Skin of body (tissue), 2 donors: Measurements from ENCODE around the gene IER5L. TPM values are rescaled to one million over a fixed set of nuclear protein-coding genes. Genes with fewer than 3 reads are reported as not detected.
A peak's percentile ranks its signal among the peaks of the same experiment; 100 is the strongest.

Experiments
- DNase-seq: peaks from one replicate; lab custom pipeline; 2025; lab: John Stamatoyannopoulos, UW
- total RNA-seq: library from RNA; depleted of rRNA; stranded (reverse); fragments of >200 nt; gene quantifications from one replicate; pipeline ENCODE4 v1.2.3, GENCODE V29; 2014

IER5L gene
- total RNA-seq = 23.0 TPM

DNA sequence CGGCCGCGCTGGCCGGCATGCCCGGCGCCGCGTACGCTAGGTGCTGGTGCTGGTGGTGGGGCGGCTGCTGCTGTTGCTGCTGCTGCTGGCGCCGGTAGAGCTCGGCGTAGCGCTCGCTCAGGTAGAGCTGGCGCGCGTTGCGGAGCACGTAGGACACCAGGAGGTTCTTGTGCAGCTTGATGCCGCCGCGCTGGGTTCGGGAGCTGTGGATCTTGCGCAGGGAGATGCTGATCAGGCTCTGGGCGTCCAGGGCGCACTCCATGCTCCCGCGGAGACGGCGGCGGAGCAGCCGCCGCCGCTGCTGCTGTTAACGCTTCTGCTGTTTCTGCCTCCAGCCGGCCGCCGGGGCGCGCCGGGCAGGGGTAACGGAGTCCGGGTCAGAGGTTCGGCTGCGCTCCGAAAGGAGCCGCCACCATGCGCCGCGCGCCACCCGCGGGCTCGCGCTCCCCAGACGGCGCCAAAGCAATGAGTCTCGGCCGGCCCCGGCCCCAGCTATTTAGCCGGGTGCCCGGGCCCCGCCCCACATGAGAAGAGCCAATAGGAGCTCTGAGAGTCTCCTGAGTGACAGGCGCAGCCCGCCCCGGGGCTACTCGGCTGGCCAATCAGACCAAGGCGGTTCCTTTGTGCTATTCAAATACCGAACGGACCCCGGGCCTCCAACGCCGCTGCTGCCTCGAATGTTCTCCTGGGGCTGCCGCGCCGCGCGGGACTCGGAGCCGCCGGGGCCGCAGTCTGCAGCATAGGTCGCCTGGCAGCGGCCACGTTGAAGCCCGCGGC, at the start of gene IER5L:
Gene IER5L, minus strand, starts transcription at position 471 of the 777 bp plus-strand sequence. Its CDS starts 209 bp downstream, at position 262.
- DNase-seq = peak; percentile 96

DNA sequence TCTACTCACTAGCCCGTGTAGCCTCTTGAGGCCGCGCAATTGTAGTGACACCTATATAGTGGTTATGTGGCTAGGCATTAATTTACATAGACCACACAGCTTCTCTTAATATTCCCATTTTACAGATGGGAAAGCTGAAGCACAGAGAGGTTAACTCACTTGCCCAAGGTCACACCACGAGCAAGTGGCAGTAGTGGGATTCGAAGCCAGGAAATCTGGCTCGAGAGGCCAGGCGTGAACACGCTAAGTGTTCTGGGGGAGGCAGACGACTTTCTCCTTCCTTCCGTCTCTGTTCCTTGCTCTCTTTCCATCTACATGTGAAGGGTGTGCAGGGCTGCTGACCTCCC, 49.8 kb upstream of the IER5L start:
- DNase-seq = no peak

DNA sequence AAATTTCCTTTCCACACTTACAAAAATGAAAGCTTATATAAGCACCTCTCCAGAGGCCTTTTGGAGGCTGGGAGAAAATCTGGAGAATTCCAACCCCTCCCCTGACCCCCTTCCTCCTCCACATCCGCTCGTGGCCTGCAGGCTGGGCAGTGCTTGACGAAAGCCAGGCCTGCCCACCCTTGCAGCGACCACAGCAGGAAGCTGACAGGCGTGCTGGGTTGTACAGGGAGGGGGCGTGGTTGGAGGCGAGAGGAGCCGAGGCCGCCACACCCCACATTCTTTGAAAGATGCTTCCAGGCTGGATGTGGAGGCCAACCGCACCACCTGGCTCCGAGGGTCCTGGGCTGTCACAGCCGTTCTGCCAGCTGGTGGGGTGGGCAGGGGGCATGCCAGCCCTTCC, 47.8 kb upstream of the IER5L start:
- peak; percentile 34 for DNase-seq

DNA sequence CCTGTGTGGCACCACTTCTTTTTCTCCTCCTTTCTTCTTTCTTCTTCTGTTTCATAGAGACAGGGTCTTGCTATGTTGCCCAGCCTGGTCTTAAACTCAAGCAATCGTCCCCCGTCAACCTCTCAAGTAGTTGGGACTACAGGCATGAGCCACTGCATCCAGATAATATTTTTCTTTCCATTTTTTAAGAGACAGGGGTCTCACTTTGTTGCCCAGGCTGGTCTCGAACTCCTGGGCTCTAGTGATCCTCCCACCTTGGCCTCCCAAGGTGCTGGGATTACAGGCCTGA, 47.4 kb upstream of the IER5L start:
- no peak for DNase-seq

DNA sequence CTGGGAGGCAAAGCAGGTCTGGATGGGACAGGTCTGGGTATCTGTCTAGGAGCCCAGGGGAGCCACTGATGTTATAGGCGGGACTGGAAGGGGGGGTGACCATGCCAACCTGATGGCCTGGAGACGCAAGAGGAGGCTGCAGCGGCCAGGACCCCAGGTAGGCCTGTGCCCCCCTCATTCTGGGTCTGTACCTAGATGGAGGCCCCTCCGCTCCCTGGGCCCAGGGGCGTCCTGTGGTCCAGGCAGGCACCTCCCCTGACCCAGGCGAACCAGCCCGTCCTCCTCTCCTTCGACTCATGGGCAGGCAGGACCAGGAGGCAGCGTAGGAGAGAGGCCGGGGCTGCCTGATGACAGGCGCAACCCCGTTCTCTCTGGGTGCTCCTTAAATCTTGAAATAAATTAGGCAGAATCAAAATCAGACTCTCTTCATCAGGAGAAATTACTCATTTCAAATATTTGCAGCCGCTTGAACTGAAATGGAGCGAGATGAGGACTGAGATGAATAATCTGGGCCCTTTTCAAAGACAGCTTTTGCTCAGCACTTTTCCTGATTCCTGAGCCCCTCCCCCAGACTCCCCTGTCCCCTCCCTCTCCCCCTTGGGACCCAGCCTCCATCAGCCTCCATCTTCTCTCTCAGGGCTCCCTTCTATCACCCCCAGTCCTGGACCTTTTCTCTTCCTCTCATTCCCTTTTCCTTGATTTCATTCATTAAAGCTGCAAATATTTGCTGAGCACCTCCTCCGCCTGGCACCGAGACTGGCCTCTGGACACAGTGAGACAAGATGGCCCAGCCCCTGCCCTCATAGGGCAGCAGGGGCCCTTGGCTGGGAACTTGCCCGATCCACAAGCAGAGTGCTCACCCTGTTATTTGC, 46.8 kb upstream of the IER5L start:
- DNase-seq = no peak

DNA sequence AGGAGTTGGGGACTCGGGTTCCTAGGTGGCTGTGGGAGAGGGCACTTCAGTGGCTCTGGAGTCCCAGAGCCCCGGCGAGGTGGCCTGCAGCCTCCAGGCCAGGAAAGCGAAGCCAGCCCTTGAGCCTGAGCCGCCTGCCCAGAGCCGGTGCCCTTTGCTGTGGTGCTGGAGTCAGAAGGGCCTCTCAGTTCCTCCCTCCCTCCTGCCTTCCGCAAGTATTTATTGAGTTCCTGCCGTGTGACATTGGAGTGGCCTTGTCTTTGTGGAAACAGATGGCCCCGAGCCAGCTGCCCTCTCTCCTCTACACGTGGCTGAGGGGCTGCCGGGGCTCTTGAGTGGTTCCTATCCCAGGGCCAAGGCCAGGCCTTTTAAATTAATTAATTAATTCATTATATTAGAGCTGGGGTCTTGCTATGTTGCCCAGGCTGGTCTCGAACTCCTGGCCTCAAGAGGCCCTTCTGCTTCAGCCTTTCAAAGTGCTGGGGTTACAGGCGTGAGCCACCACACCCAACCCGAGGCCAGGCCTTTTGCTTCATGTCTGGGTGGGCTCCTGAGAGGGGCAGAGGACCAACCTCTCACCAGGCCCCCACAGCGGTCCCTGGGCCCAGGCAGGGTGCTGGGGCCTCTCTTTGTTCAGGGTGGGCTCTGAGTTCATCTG, 45.6 kb upstream of the IER5L start:
- no peak for DNase-seq

DNA sequence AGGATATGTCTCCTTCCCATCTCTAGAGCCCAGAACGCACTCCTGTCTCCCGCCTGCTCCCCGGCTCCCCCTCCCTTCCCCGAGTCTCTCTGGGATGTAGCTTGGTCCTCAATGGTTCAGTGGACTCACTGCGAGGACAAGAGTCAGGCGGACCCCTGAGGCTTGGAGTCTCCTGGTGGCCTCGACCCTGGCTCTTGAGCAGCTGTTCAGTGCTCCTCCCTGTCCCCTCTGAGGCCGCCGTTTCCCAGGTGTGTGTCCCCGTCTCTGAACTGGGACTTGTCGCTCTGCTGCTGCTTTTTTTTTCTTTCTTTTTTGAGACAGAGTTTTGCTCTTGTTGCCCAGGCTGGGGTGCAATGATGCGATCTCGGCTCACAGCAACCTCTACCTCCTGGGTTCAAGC, 44.8 kb upstream of the IER5L start:
- DNase-seq = no peak

DNA sequence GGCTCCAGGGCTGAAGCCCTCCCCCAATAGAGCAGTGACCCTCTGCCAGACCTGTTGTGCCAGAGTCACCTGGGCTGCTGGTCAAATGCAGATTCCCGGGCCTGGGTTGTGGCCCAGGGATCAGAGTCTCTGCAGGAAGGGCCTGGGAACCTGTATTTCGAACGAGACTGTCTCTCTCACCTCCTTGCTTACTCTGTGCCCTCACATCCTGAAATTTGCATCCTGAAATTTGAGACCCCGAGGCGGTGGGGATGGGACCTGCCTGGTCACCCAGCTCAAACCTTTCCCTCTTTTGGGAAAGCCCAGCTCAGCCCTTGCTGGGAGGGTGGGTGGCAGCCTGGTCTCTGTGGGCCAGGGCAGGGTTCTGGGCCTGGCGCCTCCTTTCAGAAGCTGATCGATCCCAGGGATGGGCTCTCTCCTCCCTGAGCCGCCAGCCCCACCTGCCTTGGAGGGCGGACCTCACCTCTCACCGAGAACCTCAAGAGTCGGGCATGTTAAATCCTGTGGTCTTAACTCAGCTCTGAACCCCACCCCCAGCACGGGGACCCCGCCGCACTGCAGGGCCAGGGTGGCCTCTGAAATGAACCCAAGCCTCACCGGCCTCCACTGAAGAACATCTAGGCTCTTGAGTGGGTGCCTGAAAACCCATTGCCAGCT, 44.0 kb upstream of the IER5L start:
- DNase-seq = no peak

DNA sequence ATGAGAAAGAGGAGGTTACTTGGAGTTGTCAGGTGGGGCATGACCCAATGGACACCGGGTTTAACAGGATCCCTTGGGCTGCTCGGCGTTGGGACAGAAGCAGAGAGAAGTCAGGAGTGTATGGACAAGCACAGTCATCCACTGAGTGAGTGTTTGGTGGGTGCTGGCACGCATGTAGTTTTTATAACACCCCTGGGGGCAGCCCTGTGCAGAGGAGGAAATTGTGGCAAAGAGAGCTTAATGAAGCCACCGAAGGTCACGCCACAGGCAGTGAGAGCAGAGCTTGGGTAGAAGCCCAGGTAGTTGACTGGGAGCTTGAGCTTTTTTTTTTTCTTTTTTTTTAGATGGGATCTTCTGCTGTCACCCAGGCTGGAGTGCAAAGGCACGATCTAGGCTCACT, 43.2 kb upstream of the IER5L start:
- no peak for DNase-seq

DNA sequence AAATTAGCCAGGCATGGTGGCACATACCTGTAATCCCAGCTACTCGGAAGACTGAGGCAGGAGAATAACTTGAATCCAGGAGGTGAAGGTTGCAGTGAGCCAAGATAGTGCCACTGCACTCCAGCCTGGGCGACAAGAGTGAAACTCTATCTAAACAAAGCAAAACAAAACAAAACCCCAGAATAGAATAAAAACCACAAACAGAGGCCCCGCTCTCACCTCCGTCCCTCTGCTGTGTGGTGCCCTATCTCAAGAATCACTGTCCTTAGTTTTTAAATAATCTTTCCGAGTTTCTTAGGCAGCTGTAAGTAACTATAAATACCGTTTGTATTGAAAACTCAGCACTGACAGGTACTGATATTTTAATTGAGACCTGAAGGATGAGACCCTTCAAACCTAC, 42.7 kb upstream of the IER5L start:
- DNase-seq = no peak

DNA sequence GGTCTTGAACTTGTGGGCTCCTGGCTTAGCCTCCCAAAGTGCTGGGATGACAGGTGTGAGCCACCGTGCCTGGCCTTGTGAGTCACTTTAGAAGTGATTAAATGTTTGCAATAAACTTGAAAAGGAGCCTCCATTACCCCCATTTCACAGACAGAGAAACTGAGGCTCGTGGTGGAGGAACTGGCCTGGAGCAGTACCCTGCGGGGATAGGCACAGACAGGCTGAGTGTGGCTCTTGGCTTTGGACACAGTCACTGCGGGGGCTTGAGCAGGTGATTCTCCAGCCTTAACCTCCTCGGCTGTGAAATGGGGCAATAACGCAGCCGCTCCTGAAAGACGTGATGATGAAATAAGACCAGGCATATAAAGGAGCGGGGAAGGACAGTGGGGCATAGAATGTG, 40.9 kb upstream of the IER5L start:
- no peak for DNase-seq

DNA sequence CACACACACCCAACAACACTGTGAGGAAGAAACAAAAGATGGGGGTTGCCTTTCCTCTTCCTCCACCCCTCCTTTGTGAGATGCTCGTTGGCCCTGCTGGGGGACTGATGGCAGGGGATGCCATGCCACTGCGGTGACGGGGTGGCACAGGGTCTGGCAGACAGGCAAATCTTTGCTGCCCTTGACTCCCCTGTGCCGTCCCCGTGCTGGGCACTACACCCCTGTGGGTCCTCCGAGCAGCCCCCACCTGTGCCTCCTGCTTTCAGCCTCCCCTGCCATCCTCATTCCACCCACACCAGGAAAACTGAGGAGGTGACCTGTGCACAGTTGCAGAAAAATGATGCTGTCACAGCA, 40.2 kb upstream of the IER5L start:
- DNase-seq = no peak

DNA sequence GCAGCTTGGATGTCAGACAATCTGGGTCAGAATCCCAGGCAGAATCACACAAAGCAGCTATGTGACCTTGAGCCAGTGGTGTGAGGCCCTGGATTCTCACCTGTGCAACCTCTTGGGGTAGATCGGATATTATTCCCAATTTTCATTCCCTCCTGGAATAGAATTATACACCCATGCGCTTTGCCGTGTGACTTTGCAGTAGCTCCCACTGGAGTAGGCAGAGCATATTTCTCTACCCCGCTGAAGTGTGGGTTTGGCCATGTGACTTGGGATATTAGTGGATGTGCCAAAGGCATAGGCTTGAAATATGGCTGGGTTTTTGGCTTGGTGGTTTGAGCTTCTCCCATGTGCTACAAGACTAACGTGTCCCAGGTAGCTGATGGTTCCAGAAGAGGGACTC, 35.5 kb upstream of the IER5L start:
- DNase-seq = no peak

DNA sequence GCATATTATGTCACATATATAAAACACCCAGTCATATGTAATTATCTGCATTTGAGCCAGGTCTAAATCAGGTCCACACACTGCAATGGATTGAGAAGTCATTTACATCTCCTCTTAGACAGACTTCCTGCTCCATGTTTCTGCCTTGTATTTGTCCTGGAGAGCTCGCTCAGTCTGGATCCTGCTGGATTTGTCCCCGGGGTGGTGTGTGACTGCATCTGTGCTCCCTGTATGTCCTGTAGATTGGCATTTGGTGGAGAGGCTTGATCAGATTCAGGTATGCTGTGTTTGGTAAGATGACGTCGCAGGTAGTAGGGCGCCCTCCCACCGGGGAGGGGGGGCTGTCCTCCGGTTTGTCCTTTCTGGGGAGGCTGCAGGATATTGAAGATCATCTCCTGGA, 33.6 kb upstream of the IER5L start:
- DNase-seq = no peak

DNA sequence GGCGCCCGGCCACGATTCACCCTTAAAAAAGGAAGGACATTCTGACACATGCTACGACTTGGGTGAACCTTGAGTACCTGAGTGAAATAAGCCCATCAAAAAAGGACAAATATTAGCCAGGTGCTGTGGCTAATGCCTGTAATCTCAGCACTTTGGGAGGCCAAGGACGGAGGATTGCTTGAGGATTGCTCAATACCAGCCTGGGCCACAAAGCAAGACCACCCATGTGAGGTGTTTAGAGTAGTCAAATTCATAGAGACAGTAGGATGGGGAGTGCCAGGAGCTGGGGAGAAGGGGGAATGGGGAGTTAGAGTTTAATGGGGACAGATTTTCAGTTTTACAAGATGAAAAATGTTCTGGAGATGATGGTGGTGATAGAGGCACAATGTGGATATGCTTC, 32.1 kb upstream of the IER5L start:
- DNase-seq = no peak

DNA sequence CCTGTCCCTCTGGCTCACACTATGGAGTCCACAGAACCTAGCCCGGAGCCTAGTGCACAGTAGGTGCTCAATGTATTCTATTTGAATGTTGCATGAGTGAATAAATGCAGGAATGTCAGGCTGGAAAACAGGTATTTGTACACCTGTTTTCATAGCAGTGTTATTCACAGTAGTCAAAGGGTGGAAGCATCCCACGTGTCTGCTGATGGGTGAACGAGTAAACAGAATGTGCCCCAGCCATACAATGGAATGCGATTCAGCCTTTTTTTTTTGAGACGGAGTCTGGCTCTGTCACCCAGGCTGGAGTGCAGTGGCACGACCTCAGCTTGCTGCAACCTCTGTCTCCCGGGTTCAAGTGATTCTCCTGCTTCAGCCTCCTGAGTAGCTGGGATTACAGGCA, 31.5 kb upstream of the IER5L start:
- DNase-seq = no peak

DNA sequence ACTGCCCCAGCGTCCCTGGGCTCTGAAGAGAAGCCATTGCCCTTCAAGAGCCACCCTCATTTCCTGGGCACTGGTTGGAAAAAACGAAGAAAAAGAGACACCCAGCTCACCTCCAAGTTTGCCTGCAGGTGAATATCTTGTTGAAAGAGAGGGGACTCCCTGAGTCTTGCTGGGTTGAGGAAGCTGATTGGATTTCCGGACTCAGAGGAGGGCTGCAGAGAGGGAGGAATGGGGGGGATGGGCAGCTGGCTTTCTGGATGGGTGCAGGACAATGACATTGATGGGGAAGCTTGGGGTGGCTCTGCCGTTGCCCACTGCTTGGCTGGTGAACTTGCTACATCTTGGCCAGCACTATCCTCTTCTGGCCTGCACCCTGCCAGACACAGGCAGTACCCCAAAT, 31.0 kb upstream of the IER5L start:
- DNase-seq = no peak

DNA sequence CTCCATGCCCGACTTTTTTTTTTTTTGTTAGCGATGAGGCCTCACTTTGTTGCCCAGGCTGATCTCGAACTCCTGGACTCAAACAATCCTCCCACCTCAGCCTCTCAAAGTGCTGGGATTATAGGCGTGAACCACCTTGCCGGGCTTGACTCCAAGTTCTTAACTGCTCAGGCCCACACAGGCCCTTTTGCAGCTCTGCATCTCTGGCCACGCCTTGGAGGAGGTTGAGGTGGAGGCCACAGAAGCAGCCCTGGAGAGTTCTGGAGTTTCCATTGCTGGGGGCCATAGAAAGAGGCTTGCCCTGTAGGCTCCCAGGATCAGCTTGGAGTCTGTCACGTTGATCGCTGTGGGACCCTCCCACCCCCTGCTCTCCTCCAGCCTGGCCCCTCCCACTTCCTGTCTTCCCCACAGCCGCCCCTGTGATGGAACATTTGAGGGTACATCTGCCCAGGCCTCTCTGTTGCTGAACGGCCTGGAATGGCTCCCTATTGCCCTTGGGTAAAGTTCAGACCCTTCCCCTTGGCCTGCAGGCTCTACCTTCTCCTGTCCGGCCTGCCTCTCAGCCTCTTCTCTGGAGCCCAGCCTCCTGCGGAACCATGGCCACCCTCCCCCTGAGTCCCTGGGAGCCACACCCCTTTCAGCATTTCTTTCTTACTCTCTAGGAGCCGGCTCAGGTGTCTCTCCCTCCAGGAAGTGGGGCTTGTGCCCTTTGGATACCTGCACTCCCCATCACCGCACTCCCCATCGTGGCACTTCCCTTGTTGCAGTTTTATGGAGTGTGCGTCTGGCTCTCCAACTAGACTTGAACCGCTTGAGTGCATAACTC, 30.4 kb upstream of the IER5L start:
- no peak for DNase-seq

DNA sequence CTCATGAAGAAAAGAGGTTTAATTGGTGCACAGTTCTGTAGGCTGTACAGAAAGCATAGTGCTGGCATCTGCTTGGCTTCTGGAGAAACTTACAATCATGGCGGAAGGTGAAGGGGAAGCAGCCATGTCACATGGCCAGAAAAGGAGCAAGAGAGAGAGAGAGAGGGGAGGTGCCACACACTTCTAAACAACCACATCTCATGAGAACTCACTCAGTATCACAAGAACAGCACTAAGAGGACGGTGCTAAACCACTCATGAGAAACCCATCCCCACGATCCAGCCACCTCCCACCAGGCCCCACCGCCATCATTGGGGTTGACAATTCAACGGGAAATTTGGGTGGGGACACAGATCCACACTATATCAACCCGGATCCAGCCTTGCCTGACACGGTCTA, 28.8 kb upstream of the IER5L start:
- DNase-seq = no peak

DNA sequence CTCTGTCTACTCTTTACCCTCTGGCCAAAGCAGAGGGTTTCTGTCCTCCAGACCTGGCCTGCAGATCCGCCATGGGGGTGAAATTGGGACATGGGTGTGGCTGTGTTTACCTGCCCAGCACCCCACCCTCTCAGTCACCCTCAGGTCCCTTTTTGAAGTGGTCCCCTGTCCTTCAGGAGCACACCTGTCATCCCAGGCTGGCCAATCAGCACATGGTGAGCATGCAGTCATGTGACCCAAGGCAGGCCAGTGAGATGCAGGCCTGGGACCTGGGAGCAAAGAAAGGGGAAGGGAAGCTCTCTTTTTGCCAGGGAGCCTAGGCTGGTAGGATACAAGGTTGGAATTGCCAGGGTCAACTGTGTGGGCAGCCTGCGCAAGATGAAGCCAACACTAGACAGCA, 28.3 kb upstream of the IER5L start:
- DNase-seq = no peak

DNA sequence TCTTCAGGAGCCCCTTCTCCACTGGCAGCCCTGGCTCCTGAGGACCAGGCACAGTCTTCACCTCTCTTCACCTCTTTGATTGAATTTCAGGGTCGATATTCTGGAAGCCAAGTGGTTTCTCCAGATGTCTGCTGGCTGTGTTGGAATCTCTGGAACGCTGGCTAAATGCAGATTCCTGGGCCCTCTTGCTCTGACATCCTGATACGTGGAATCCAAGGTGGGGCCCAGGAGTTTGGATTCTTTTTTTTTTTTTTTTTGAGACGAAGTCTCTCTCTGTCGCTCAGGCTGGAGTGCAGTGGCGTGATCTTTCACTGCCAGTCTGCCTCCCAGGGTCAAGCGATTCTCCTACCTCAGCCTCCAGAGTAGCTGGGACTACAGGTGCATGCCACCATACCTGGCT, 26.8 kb upstream of the IER5L start:
- DNase-seq = no peak
